Spleen (tissue), 11 donors: ENCODE results near the gene TTC9. TPM values are rescaled to one million over a fixed set of nuclear protein-coding genes. Genes with fewer than 3 reads are reported as not detected.

Source experiments
- DNase-seq: peaks from one replicate; pipeline ENCODE4 v3.0.0-alpha.2; 2020
- H3K27ac ChIP-seq, 8 donors: fragments of 200-600 bp; sonication (generic) in 7 of 8; 1 replicate in 4 of 8; 2 replicates in 4 of 8; pipeline versions ENCODE4 v1.5.0 to v1.8.0; 2016 to 2021; ENCODE audit warnings: inconsistent platforms in 4 of 8, mild to moderate bottlenecking in 4 of 8, moderate library complexity in 1 of 8
- H3K27me3 ChIP-seq, 7 donors: fragments of 200-600 bp; sonication (generic) in 6 of 7; replicated peaks in 1 of 7; 1 replicate in 4 of 7; 2 replicates in 3 of 7; pipeline versions ENCODE4 v1.5.0 to v1.8.0; 2016 to 2021; ENCODE audit warnings: inconsistent platforms in 3 of 7, mild to moderate bottlenecking in 1 of 7
- H3K36me3 ChIP-seq, 6 donors: fragments of 200-600 bp; sonication (generic) in 5 of 6; 1 replicate in 4 of 6; 2 replicates in 2 of 6; pipeline versions ENCODE4 v1.5.0 to v1.8.0; 2016 to 2021; ENCODE audit warnings: inconsistent platforms in 2 of 6
- H3K4me1 ChIP-seq, 6 donors: fragments of 200-600 bp; sonication (generic) in 5 of 6; 1 replicate in 3 of 6; 2 replicates in 3 of 6; pipeline versions ENCODE4 v1.5.0 to v1.8.0; 2016 to 2021; ENCODE audit warnings: inconsistent platforms in 3 of 6
- H3K4me3 ChIP-seq, 8 donors: fragments of 200-600 bp; sonication (generic) in 7 of 8; 1 replicate in 4 of 8; 2 replicates in 4 of 8; pipeline versions ENCODE4 v1.5.0 to v1.8.0; 2016 to 2021; ENCODE audit warnings: inconsistent platforms in 4 of 8, mild to moderate bottlenecking in 4 of 8, moderate library complexity in 2 of 8
- H3K9me3 ChIP-seq, 8 donors: fragments of 200-600 bp; sonication (generic) in 7 of 8; 1 replicate in 4 of 8; 2 replicates in 4 of 8; pipeline versions ENCODE4 v1.5.0 to v1.8.0; 2016 to 2021; ENCODE audit warnings: inconsistent platforms in 4 of 8
- CTCF ChIP-seq, 11 experiments: fragments of 200-600 bp in 7 of 11; fragments of 450-650 bp in 4 of 11; sonication (generic) in 4 of 11; IDR thresholded peaks in 8 of 11; conservative IDR thresholded peaks in 3 of 11; 1 replicate in 7 of 11; 2 replicates in 4 of 11; pipeline versions ENCODE4 v1.4.0 to v1.8.0; 2016 to 2021; ENCODE audit warnings: antibody characterized with exemption in 11 of 11, inconsistent platforms in 4 of 11, mild to moderate bottlenecking in 1 of 11
- POLR2A ChIP-seq, 3 donors: fragments of 450-650 bp; IDR thresholded peaks; one replicate each; pipeline ENCODE4 v1.5.1; 2017; ENCODE audit warnings: antibody characterized with exemption in 3 of 3, mild to moderate bottlenecking in 1 of 3
- POLR2AphosphoS5 ChIP-seq, 3 donors: sonication (generic); formaldehyde crosslinking; IDR thresholded peaks; one replicate each; pipeline ENCODE4 v1.5.1; 2017; ENCODE audit warnings: antibody characterized with exemption in 3 of 3
- WGBS, 5 donors: extraction: QIAGEN DNeasy Blood & Tissue Kit in 3 of 5; methylation state at CpG; one replicate each; pipeline versions ENCODE4 v1.1.5 to v1.1.7; 2013 to 2018; 5-methylcytosine and 5-hydroxymethylcytosine counted together
- intact Hi-C: fragments of 100-400 bp; cut with DNase I; formaldehyde crosslinking; loops from one replicate; pipeline ENCODE4 v1.15.0; 2023; ENCODE audit warnings: low total_unique reads
- polyA plus RNA-seq, 3 donors: library from polyadenylated mRNA; stranded (reverse); fragments of 200-250 nt; gene quantifications; one replicate each; pipeline ENCODE4 v1.2.1, GENCODE V29; 2013
- total RNA-seq, 7 donors: library from RNA; depleted of rRNA in 3 of 7; stranded (reverse); fragments of >200 nt in 3 of 7; fragmentation: NEBNext Ultra II Directional in 4 of 7; extraction: Animal tissue kit (Norgen Biotek cat#: 25700) in 4 of 7; gene quantifications; one replicate each; pipeline versions ENCODE4 v1.1.0 to v1.2.1, GENCODE V29; 2016 to 2021
- donor health status: healthy with polysubstance abuse.
- donor health status: DM: no; HTN: no; CAD: no; lungs with moderate emphysema.
- donor health status: DM: no; HTN: no; CAD: no.
- donor health status: Bipolar disorder and iron deficiency.
- donor health status: healthy.
- donor health status: DM: no; HTN: no; CAD: no.
- donor health status: DM: yes; HTN: yes; CAD: no.

TTC9 gene
- total and polyA plus RNA-seq, 10 donors: 4.6 to 13.2 (median 8.6) TPM

- peaks cover 0 to 6% (median 0%) of the 10 kb centered on the region in 6 donors for H3K36me3 ChIP-seq
- intact Hi-C loops: no loop called here
- peak overlapping the region in 3 of 8 donors; percentile 69 to 78 (median 72) for H3K27ac ChIP-seq
- TF ChIP-seq POLR2A (IDR thresholded peaks at IDR 0.05) (no peak), CTCF (IDR thresholded peaks at IDR 0.05 in 8 of 11, conservative IDR thresholded peaks at IDR 0.05 in 3 of 11) (no peak), POLR2AphosphoS5 (IDR thresholded peaks at IDR 0.05) (no peak)
- no peak for DNase-seq
- no peak overlapping the region for H3K4me3 ChIP-seq
- peaks cover 0 to 10% (median 0%) of the 10 kb centered on the region in 7 donors for H3K27me3 ChIP-seq
- H3K9me3 ChIP-seq: peaks cover 0 to 12% (median 9%) of the 10 kb centered on the region in 8 donors
- 94 to 98% (median 98%) methylated on average over 6 of the region's 6 CpGs for WGBS, 5 donors
- H3K4me1 ChIP-seq: peaks cover 0 to 34% (median 12%) of the 10 kb centered on the region in 6 donors
Observed at GRCh38 chr14:70635971-70636595, 5.6 kb upstream of the TTC9 start.

GRCh38 chr14:70638416-70638815 lies 3.3 kb upstream of the TTC9 start:
- peaks cover 0 to 12% (median 9%) of the 10 kb centered on the region in 8 donors for H3K9me3 ChIP-seq

GRCh38 chr14:70640938-70641547 lies 673 bp upstream of the TTC9 start:
- no peaks in the 10 kb centered on the region for H3K36me3 ChIP-seq
- H3K4me1 ChIP-seq: peaks cover 0 to 75% (median 46%) of the 10 kb centered on the region in 6 donors
- peak overlapping the region in 7 of 8 donors; percentile 41 to 96 (median 90) for H3K27ac ChIP-seq
- peaks cover 0 to 2% (median 2%) of the 10 kb centered on the region in 8 donors for H3K9me3 ChIP-seq
- DNase-seq: peak; percentile 85
- H3K4me3 ChIP-seq: peak overlapping the region; percentile 21 to 94 (median 75)
- H3K27me3 ChIP-seq: peaks cover 0 to 37% (median 0%) of the 10 kb centered on the region in 7 donors
- intact Hi-C loops: no loop called here
- WGBS, 5 donors: 0 to 1% (median 1%) methylated on average over 20 to 28 of the region's 28 CpGs
- peak; percentile 78 to 86 (median 82) for TF ChIP-seq POLR2AphosphoS5 (IDR thresholded peaks at IDR 0.05)
- peak in 1 of 3 donors; percentile 41 for TF ChIP-seq POLR2A (IDR thresholded peaks at IDR 0.05)
- TF ChIP-seq CTCF (IDR thresholded peaks at IDR 0.05 in 8 of 11, conservative IDR thresholded peaks at IDR 0.05 in 3 of 11): peak in 1 of 11 experiments; percentile 14

More at GRCh38 chr14:70638416-70638815, 3.3 kb upstream of the TTC9 start:
- H3K36me3 ChIP-seq: peaks cover 0 to 6% (median 0%) of the 10 kb centered on the region in 6 donors
- H3K4me3 ChIP-seq: no peak overlapping the region
- TF ChIP-seq CTCF (IDR thresholded peaks at IDR 0.05 in 8 of 11, conservative IDR thresholded peaks at IDR 0.05 in 3 of 11) (no peak), POLR2AphosphoS5 (IDR thresholded peaks at IDR 0.05) (no peak), POLR2A (IDR thresholded peaks at IDR 0.05) (no peak)
- H3K27me3 ChIP-seq: peaks cover 0 to 32% (median 0%) of the 10 kb centered on the region in 7 donors
- DNase-seq: no peak
- intact Hi-C loops: no loop called here
- H3K27ac ChIP-seq: no peak overlapping the region
- peaks cover 0 to 49% (median 22%) of the 10 kb centered on the region in 6 donors for H3K4me1 ChIP-seq
- WGBS, 5 donors: 45 to 63% (median 58%) methylated on average over 2 of the region's 2 CpGs
